Measurements from ENCODE around the gene CSF3R.

The CSF3R gene

GRCh38 chr1:36482724-36483388 is at the start of gene CSF3R:
CSF3R (minus strand) TSS chr1:36482913; CDS start chr1:36479496, 3,417 bp downstream.
- in situ Hi-C loops (cut with MboI; ENCODE audit: low sequenced_read_pairs): no loop called here

- in situ Hi-C loops (cut with MboI; ENCODE audit: low sequenced_read_pairs): no loop called here
Observed at GRCh38 chr1:36531833-36532232, 49.1 kb upstream of the CSF3R start.

DNA sequence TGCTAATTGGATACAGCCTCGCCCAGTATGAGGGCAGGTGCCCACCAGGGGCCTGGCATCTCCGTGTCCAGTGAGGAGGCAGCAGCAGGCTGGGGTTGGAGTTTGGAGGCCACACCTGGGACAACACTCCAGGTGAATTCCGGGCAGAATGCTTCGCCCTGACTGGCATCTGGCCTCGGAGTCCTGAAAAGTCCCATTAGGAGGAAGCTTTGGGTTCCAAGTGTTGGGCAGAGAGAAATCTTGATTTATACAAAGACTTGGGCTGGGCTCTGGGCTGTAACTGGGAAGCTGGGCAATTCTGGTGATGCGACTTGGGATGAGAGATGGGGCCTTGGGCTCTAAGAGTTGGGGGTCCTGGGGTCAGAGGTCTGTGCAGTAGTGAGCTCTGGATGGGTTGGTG is 48.1 kb upstream of the CSF3R start:
- in situ Hi-C loops (cut with MboI; ENCODE audit: low sequenced_read_pairs): no loop called here

- in situ Hi-C loops (cut with MboI; ENCODE audit: low sequenced_read_pairs): no loop called here
Observed at GRCh38 chr1:36530261-36530660, 47.5 kb upstream of the CSF3R start.

GRCh38 chr1:36529769-36530260 is 47.1 kb upstream of the CSF3R start:
- in situ Hi-C loops (cut with MboI; ENCODE audit: low sequenced_read_pairs): no loop called here

DNA sequence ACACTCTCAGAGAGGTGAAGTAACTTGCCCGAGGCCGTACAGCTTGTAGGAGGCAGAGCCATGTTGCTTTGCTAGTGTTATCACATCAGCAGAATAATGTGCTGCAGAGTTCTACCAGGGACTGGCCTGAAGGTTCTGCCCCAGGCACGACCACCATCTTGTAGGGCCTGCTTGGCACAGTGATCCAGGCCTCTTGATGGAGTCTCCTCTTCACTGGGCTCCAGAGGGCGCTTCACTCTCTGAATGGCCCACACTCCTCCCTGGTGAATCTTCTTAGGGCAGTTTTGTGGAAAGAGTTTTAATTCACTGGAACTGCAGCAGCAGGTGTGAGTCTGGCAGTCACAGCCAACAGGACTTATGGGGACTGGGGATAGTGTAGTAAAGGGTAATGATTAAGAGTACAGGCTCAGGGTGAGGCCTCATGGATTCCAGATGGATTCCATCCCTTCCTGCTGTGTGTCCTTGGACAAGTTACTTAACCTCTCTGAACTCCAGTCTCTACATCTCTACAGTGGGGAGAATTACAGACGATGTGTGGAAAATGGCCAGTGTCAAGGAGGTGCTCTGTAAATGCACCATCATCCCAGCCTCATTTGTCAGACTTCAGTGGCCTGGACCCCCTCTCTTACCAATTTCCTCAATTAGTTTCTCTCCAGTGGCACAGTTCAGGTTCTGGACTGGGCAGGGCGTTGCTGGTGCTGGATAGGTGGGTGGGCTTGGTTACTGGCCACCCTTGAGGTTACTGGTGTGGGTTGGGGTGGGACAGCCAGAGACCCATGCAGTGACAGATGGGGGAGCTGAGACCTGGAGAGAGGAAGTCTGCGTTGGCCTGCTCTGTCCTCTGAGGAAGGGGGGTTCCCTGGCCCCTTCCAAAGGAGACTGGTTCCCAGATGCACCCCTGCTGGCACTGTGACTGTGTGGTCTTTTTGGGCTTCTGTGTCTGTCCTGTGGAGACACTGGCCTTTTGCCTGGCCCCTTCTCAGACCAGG is 45.9 kb upstream of the CSF3R start:
- in situ Hi-C loops (cut with MboI; ENCODE audit: low sequenced_read_pairs): no loop called here

- in situ Hi-C loops (cut with MboI; ENCODE audit: low sequenced_read_pairs): no loop called here
Observed at GRCh38 chr1:36525166-36525565, 42.5 kb upstream of the CSF3R start.

DNA sequence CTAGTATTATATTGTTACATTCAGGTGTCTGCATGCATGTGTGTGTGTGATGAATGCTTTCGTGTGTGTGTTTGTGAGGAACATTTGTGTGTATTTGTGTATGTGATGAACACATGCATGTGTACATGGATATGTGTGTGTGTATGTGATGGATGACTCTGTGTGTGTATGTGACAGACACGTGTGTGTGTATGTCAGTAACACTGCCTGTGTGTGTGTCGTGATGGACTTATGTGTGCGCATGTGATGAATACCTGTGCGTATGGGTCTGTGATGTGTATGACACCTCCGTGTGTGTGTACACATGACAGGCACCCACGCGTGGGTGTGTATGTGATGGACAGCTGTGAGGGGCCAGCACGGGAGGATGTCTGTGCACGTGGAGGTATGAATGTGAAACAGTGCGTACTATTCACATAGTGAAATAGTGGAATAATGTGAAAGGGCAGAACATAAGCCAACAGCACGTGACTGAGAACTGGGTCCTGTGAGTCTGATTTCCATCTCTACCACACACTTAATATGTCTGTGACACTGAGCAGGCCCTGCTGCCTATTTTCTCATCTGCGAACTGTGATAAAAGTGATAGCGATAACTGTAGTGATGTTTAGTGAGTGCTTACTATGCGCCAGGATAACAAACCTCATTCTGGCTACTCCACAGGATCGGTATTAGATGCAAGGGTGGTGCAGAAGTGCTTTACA is 41.8 kb upstream of the CSF3R start:
- in situ Hi-C loops (cut with MboI; ENCODE audit: low sequenced_read_pairs): no loop called here

- in situ Hi-C loops (cut with MboI; ENCODE audit: low sequenced_read_pairs): no loop called here
Observed at GRCh38 chr1:36523850-36524249, 41.1 kb upstream of the CSF3R start.

DNA sequence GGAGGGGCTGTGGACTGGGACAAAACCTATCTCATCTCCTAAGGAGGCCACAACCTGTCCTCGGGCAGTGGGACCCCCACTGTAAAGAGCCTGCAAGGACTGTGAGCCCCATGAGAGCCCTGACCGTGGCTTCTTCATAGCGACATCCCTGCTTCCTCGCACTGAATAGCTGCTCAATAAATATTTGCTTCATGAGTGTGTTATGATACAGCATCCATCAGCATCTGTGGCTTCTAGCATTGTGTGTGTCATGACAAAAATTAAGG is 40.5 kb upstream of the CSF3R start:
- in situ Hi-C loops (cut with MboI; ENCODE audit: low sequenced_read_pairs): no loop called here

DNA sequence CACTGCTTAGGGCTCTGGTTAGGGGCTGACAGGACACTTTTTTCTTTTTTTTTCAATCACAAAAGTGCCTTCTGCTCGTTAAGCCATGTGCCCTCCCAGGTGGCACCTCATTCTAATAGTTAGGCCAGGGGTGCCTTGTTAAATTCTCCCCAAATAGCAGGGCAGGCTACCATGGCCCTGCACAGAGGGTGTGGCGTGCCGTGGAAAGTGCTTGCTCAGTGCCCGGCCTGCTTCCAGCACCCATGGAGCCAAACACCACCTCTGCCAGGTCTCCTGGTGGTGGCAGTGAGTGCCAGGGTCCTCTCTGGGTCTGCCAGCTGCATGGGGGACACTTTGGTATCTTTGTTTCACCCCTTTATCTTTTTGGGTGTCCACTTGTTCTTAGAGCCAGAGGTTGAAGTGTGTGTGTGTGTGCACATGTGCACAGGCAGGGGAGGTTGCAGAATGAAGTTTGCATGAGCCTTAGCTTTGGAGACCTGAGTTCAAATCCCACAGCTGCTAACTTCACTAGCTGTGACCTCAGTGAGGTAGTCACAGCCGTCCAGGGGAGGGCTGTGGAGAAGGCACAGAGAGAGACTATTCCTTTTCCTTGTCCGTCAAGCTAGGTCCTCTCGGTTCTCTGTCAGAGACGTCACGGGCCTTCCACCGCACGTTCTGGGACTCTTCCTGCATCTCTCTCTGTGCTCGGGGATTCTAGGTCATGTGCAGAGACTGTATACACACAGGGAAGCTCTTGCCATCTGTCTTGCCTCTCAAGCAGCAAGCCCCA is 39.9 kb upstream of the CSF3R start:
- in situ Hi-C loops (cut with MboI; ENCODE audit: low sequenced_read_pairs): no loop called here

- in situ Hi-C loops (cut with MboI; ENCODE audit: low sequenced_read_pairs): no loop called here
Observed at GRCh38 chr1:36522021-36522420, 39.3 kb upstream of the CSF3R start.

GRCh38 chr1:36520771-36521420 is 38.2 kb upstream of the CSF3R start:
- in situ Hi-C loops (cut with MboI; ENCODE audit: low sequenced_read_pairs): no loop called here

DNA sequence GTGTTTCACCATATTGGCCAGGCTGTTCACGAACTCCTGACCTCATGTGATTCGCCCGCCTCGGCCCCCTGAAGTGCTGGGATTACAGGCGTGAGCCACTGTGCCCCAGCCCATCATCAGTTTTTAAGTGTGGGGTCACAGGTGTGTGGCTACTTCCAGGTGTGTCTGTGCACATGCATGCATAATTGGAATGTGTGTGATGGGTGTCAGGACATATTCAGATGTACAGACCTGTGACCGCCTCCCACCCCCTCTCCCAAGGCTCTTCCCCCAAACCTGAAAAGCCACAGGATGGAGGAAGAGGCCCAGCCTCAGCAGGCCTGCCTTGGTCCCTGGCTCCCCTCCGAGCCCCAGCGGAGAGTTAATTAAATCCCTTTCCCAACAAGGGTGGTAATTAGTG is 37.3 kb upstream of the CSF3R start:
- in situ Hi-C loops (cut with MboI; ENCODE audit: low sequenced_read_pairs): no loop called here

DNA sequence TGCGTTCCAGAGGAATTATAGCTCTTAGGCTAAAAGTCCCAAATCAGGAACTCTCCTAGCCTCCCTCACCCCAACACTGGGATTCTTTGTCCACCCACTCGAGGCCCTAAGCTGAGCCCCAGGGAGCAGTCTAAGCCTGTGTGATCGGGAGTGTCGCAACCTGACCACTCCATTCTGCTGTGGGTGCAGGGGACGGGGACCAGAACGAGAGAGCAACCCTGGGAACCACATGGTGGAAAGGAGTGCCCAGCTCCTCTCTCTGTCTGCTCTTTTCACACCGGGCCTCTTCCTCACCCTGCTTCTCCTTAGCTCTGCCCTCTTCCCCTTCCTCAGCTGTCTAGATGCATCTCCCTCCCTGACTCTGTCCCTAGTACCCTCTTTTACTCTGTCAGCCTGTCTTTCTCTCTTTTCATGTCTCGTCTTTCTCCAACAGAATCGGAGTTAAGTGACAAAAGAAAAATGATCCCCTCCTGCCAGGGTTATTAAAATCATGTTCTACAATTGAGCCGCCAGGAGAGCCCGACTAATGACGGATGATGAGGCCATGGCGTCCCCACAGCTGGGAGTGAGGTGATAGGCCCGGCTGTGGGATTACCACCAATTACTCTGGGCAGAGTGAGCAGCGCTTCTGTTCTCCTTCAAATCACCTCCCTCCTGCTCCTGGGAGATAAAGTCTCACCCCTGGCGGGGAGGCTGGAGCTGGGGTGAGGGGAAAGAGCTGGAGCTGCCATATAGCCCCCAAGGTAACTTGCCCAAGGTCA is 34.5 kb upstream of the CSF3R start:
- in situ Hi-C loops (cut with MboI; ENCODE audit: low sequenced_read_pairs): no loop called here

DNA sequence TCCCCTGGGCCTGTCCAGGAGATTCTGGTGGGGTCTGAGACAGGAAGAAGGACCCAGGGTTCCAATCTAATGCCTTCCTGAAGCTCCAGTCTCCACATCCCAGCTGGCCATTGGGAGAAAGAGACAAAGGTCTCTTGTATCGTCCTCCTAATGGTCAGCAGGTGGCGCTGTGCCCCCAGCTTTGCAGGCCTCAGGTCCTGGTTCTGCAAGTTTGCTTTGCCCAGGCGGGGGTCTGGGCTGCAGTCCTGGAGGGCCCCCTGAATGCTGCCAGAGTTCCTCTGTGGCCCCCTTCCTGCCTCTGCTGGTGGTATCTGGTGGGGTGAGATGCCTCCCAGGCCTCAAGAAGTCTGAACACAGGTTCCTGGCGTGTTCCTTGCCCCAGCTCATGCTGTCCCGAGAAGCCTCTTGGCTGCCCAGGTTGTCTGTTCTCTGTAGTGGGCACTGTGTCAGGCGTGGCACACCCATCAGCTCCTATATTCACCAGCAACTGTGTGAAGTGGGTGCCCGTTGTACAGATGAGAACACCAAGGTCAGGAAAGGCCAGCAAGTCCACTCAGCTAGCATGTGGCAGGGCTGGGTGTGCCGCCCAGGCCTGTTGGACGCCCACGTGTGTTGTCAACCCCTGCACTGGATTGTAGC is 33.8 kb upstream of the CSF3R start:
- in situ Hi-C loops (cut with MboI; ENCODE audit: low sequenced_read_pairs): no loop called here

DNA sequence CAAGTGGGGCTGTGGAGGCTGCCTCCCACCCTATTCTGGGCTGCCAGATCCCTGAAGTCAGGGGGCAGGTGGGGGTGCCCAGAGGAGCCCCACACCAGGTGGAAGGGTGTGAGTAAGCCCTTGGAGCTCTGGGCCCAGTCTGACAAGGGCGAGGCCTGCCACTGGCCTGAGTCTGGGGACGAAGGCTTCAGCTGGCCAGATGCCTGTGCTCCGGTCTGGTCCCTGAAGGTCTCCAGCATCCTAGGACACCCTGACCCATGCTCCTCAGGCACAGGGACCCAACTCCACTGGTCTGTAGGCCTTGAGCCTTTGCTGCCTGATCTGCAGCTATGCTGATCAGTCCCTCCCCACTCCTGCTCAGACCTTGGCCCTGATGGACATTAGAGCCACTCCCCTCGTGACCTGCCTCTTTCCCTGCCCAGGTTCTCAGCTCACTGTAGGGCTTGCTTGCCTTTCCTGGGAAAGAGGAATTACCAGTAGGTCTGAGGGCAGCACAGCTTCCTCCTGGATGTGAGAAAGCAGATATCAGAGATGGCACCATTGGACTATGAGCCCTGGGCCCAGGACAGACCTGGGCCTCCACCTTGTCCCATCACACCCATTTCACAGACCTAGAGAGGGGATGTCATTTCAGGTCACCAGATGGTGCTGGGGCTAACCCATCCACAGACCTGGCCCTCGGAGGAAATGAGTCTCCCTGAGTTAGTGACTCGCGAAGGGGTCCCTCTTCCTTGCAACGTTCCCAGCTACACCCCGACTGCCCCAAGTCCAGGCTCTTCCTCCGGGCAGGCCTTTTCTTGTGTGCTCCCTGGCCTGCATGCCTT is 32.8 kb upstream of the CSF3R start:
- in situ Hi-C loops (cut with MboI; ENCODE audit: low sequenced_read_pairs): no loop called here

DNA sequence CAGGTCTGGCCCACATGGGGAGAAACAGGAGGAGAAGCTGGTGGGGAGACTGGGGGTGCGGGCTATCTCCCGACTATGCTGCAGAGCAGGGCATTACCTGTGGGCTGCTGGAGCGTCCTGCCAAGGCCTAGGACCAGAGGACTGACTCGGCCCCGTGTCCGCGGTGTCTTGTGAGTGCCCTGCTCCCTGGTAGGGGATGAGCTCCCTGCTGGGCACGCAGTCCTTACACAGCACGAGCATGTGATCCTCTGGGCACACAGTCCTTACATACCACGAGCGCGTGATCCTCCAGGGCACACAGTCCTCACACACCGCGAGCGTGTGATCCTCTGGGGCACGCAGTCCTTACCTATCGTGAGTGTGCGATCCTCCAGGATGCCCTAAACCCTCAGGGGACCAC is 31.8 kb upstream of the CSF3R start:
- in situ Hi-C loops (cut with MboI; ENCODE audit: low sequenced_read_pairs): no loop called here
